ENCODE measurements around the gene ZNF496.

DNA sequence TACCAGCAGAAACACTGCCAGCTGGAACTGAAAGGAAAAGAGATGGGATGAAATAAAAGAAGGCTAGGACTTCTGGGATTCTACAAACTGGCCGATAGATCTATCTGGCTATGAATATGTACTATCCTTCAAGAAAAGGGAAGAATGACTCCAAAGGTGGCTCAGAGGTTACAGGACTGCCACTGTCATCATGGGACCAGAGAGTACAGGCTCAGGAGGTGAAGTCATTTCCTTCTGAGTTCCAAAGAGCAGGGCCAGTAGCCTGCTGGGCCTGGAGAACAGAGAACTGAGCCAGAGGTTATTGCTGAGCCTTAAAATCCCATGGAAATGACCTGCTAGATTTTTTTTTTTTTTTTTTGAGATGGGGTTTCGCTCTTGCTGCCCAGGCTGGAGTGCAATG lies 27.6 kb downstream of the ZNF496 start:
- TF ChIP-seq EZH2 (optimal IDR thresholded peaks at IDR 0.05; ENCODE audit: low read depth, low read length), result no peak
- TF ChIP-seq, protein P1, sequence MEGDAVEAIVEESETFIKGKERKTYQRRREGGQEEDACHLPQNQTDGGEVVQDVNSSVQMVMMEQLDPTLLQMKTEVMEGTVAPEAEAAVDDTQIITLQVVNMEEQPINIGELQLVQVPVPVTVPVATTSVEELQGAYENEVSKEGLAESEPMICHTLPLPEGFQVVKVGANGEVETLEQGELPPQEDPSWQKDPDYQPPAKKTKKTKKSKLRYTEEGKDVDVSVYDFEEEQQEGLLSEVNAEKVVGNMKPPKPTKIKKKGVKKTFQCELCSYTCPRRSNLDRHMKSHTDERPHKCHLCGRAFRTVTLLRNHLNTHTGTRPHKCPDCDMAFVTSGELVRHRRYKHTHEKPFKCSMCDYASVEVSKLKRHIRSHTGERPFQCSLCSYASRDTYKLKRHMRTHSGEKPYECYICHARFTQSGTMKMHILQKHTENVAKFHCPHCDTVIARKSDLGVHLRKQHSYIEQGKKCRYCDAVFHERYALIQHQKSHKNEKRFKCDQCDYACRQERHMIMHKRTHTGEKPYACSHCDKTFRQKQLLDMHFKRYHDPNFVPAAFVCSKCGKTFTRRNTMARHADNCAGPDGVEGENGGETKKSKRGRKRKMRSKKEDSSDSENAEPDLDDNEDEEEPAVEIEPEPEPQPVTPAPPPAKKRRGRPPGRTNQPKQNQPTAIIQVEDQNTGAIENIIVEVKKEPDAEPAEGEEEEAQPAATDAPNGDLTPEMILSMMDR (IDR thresholded peaks at IDR 0.05; ENCODE audit: low read length), result no peak
- no peak for TF ChIP-seq EZH2phosphoT487 (IDR thresholded peaks at IDR 0.05; ENCODE audit: low read length)
